RPMI7951 (cell line): ENCODE measurements around the gene CCDC8. TPM values are rescaled to one million over a fixed set of nuclear protein-coding genes. Genes with fewer than 3 reads are reported as not detected.
A peak's percentile ranks its signal among the peaks of the same experiment; 100 is the strongest.
"Not testable (repeated sequence)": the region's sequence is repeated elsewhere in the genome, so short reads cannot be mapped to it uniquely, and the experiment has no call there.

Experiments used
- DNase-seq: peaks from one replicate; pipeline ENCODE4 v3.0.0-alpha.2; 2012; ENCODE audit warnings: low read depth
- total RNA-seq: library from RNA; depleted of rRNA; stranded (reverse); fragments of >200 nt; shearing (Covaris generic); gene quantifications from 2 replicates; pipeline ENCODE4 v1.2.3, GENCODE V29; 2014

Gene CCDC8
- total RNA-seq, 1 experiment from 2014 or later: 0.48 TPM

DNA sequence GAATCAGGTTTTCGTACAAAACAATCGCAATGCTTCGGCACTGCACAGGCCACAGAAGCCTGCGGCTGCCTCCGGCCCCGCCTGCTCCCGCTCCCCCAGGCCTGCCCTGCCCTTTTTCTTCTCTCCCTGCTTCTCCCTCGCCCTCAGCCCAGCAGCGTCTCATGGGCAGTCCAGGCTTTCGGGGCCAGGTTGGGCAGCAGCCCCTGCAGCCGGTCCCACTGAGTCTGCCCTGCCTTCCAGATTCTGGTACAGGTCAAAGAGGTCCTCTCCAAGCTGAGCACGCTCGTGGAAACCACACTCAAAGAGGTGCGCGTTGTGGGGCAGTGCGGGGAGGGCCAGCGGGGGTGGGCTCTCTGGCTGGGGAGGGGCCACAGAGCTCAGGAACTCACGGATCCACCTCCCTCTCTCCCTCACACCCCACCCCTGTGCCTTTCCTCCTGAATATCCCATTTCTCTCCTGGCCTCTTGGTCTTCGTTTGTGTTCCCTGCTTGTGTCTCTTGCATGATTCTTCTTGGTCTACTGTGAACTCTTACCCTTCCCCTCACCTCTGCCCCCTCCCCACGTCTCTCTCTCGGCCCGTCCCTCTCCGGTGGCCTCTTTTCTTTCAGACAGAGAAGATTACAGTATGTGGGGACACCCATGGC is 30.1 kb downstream of the CCDC8 start:
- no peak for DNase-seq

GRCh38 chr19:46381756-46382345 is 31.5 kb downstream of the CCDC8 start:
- no peak for DNase-seq

- no peak for DNase-seq
Observed at GRCh38 chr19:46381346-46381745, 32.0 kb downstream of the CCDC8 start.

DNA sequence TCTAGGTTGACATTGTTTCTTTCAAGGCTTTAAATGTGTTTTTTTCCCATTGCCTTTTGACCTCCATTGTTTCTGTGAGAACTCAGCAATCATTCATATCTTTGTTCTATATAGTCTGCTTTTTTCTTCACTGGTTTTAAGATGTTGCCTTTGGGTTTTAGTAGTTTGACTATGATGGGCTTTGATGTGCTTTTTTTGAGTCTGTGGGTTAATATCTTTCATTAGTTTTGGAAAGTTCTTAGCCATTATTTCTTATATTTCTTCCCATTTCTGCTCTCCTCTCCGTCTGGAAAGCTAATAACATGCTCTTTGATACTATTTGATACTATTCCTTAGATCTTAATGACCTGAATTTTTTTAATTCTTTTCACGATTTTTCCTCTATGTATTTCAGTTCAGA is 32.7 kb downstream of the CCDC8 start:
- DNase-seq: no peak

DNA sequence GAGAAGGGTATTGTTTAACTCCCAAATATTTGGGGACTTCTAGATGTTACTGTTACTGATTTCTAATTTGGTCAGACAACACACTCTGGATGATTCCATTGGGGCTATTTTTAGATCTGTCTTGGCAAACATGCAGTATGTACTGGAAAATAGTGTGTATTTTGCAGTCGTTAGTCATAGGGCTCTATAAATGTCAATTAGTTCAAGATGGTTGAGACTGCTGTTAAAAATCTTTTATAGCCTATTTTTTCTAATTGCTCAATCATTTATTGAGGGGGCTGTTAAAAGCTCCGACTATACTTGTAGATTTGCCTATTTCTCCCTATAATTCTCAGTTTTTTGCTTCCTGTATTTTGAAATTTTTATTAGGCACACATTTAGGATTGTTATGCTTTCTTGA is 35.1 kb downstream of the CCDC8 start:
- DNase-seq: peak; percentile 66

GRCh38 chr19:46376241-46377153 is 36.9 kb downstream of the CCDC8 start:
- DNase-seq: no peak

DNA sequence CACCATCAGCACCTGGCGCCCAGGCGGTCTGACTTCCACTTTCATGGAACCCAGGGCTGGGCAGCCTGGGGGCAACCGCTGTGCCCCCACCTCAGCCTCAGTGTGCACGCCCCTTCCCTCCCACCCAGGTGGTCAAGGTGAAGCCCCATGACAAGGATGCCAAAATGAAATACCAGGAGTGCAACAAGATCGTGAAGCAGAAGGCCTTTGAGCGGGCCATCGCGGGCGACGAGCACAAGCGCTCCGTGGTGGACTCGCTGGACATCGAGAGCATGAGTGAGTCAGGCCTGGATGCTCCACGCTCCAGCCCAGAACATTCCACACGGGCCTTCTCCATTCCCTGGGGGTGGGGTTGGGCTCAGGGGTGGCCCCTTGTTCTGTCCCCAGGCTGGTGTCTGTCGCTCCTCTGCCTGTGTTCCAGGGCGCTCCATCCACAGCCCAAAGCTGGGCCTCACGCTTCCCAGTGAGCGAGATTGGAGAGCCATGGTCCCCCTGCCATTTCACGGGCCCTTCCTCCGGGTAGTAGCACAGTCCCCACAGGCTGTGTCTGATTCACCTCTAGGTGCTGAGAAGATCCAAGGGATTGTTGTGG is 37.8 kb downstream of the CCDC8 start:
- not testable (repeated sequence) for DNase-seq

- DNase-seq: no peak
Observed at GRCh38 chr19:46374536-46375475, 38.6 kb downstream of the CCDC8 start.

DNA sequence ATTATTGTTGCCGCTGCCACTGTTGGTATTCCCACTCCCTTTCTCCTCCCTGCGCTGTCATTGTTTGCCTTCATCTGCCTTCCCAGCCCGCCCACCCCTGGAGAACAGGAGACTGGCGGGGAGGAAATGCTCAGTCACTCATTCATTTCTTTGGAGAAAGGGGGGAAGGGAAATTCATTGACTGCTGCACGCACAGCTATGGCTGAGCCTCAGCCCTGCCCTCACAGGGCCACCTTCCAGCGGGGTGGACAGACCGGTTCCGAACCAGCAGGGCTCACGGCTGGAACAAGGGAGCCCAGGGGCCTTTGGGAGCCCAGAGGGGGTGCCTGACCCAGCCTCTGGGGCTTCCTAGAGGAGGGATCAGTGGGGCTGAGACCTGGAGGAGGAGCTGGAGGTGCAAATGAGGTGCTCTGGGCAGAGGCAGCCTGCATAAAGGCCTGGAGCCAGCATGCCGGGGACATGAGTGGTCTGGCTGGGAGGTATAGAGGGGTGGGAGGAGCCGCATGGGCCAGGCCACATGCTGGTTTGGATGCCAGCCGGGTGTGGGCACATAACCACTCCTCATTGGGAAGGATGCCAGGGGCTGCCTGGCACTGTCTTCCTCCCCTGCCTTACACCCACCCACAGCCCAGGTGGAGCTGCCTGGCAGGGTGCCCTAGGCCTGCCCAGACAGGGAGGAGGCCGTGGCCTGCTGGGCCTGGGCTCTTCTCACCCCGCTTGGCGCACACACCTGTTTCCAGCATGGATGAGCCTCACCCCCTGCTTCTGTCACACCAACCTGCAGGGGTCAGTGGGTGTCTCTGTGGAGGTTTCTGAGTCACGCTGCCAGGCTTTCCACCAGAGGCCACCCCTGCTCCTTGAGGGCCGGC is 39.6 kb downstream of the CCDC8 start:
- DNase-seq: peak; percentile 23

DNA sequence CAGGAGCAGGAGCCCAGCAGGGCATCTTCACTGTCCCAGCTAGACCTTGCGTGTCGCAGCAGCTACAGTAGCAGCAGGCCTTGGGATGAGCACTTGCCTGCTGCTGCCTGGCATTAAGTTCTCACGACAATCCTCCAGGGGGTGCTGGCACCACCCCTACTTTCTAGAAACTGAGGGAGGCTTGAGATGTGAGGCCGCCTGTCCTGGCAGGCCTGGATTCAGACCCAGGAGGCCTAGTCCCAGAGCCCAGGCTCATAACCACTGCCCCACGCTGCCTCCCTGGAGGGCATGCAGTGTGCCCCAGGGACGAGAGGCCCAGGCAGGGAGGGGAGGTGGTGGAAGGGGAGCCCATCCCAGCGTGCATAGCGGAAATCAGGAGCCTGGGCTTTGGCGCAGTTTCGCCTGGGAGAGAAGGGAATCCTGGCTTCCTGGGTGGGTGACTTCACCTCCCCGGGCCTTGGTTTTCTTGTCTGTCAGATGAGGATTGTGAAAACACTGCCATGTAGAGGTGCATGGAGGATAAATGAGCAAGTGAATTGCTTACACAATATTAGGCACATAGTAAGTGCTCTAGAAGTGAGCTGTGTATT is 40.4 kb downstream of the CCDC8 start:
- DNase-seq: no peak

DNA sequence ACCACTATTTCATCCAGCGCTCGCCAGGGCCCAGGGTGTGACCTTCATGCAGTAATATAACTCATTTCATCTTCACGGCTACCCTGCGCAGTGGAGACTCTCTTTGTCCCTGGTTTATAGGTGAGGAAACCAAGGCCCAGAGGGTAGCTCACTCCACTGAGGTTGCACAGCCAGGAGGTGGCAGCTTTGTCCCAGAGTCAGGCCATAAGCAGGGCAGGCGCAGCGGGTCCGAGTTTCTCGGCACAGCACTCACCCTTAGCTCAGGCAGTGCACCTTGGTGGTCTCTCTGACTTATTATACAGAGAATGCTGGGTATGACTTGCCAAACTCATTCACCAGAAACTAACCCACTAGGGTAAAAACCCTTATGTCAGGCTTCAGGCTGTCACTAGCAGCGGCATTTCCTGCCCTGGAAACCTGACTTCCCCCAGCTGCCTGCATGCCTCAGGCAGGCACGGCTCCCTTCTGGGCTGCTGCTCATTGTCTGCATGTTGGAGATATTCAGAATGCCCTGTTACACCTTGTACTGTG is 41.9 kb downstream of the CCDC8 start:
- no peak for DNase-seq

GRCh38 chr19:46369817-46370216 is 43.5 kb downstream of the CCDC8 start:
- no peak for DNase-seq

GRCh38 chr19:46368116-46368515 is 45.2 kb downstream of the CCDC8 start:
- no peak for DNase-seq

DNA sequence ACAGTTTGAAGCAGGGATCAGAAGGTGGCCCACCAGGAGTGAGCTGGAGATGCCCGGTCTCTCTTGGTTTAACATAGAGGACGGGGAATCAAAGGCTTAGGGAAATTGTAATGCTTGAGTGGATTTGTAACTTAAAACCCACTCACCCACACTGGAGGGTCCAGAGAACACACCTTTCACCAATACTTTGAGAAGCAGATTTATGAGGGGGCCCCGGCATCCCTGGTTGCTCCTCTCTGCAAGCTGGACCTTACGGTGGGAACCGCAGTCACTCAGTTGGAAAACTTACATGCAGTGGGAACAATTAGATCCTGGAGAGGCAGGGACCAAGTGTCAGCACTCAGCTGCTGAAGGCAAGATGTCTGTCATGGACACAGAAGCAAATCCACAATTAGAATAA is 45.9 kb downstream of the CCDC8 start:
- no peak for DNase-seq

- no peak for DNase-seq
Observed at GRCh38 chr19:46366620-46367292, 46.6 kb downstream of the CCDC8 start.

DNA sequence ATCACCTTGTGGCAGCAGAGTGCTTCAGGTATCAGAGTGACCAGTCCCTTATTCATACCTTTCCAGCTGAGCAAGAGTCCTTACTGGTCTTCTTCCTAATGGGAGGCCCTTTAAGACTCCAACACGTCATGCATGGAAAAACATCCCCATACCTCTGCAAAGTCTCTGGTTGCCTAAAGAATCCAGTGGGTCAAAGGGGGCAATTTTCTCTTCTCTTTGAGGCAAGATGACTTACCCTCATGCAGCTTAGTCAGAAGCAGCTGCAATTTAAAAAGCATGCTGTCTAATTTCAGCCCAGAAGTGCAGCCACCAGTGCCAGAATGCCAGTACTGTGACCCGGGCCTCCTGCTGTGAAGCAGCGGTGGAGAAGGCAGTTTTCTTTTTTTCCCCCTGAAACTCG is 47.8 kb downstream of the CCDC8 start:
- no peak for DNase-seq

DNA sequence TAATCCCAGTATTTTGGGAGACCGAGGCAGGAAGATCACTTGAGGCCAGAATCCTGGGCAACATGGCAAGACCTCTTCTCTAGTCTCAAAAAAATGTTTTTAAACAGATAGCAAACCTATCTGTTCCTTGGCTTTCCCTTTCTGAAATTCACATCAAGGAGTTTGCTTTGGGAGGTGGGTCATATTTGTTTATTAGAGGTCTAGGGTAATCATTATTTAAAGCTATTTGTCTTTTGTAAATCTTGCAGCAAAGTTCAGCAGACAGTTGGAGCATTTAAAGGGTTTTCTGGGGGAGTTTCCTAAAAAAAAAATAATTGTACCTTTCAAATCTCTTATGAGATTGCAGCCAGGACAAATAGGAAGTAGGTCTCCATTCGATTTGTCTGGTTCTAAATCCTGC is 49.0 kb downstream of the CCDC8 start:
- DNase-seq: no peak

- DNase-seq: no peak
Observed at GRCh38 chr19:46361915-46362314, 51.4 kb downstream of the CCDC8 start.
